Measurements from ENCODE around the gene ASB3. TPM values are rescaled to one million over a fixed set of nuclear protein-coding genes. Genes with fewer than 3 reads are reported as not detected.

Gene ASB3
- total and polyA plus RNA-seq, 2 donors (not counting 1 experiment from before 2014, with no cell fraction given) = 15.9 to 30.7 TPM

DNA sequence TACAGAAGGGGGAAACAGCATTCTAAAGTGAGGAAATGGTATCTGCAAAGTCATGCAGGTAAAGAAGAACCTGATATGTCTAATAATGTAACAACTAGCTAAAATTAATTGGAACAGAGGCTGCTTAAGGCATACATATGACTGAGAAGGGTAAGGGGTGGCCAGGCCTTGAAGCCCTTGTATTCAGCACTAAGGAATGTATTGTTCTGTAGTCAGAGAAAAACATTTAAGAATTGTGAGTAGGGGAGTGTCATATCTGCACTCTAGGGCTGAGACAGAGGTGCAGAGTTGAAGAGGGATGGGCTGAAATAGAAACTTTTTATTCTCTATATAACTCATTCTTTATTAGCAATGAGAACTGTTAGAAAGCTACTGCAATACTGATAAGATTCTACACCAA lies 164.6 kb downstream of the ASB3 start:
- no peak overlapping the region for H3K4me3 Mint-ChIP-seq
- Histone ChIP-seq H3K4me2 (replicated peaks; ENCODE audit: low read depth, low read length, poor library complexity, severe bottlenecking) (no peak overlapping the region), H2AFZ (ENCODE audit: insufficient read depth, low read depth, low read length, poor library complexity, severe bottlenecking) (no peak overlapping the region), H3K9me3 (ENCODE audit: control extremely low read depth in 1 of 3, control insufficient read depth in 2 of 3, insufficient read depth in 1 of 3, low read length in 2 of 3) (peaks cover 0 to 3% (median 0%) of the 10 kb centered on the region in 3 donors), H3K4me3 (ENCODE audit: control extremely low read depth in 1 of 5, extremely low read depth in 1 of 5, insufficient read depth in 1 of 5, low read depth in 2 of 5, low read length in 4 of 5) (no peak overlapping the region), H3K27ac (ENCODE audit: low read length in 2 of 2) (no peak overlapping the region), H3K36me3 (replicated peaks in 1 of 2; ENCODE audit: control extremely low read depth in 1 of 2, control insufficient read depth in 1 of 2, extremely low read depth in 1 of 2, insufficient read depth in 2 of 2, low read length in 1 of 2) (no peaks in the 10 kb centered on the region), H3K79me2 (ENCODE audit: control insufficient read depth, insufficient read depth, low read length) (no peaks in the 10 kb centered on the region), H4K20me1 (ENCODE audit: control insufficient read depth, insufficient read depth, low read length, poor library complexity, severe bottlenecking) (no peaks in the 10 kb centered on the region), H3K27me3 (replicated peaks in 1 of 4; ENCODE audit: control extremely low read depth in 1 of 4, control insufficient read depth in 3 of 4, insufficient read depth in 4 of 4, low read length in 3 of 4) (no peaks in the 10 kb centered on the region), H3K4me1 (ENCODE audit: control insufficient read depth in 2 of 2, insufficient read depth in 2 of 2, low read length in 2 of 2) (no peaks in the 10 kb centered on the region), H3K9ac (ENCODE audit: low read length) (no peak overlapping the region)
- H3K27me3 Mint-ChIP-seq = peaks cover 7% of the 10 kb centered on the region
- POLR2A ChIA-PET = no interaction called here
- CTCF ChIA-PET = no interaction called here
- intact Hi-C loops (cut with micrococcal nuclease) = no loop called here
- TF ChIP-seq EZH2 (IDR thresholded peaks at IDR 0.05; ENCODE audit: borderline replicate concordance, insufficient read depth, low read depth, low read length, poor library complexity, severe bottlenecking) (no peak), CTCF (IDR thresholded peaks at IDR 0.05) (no peak)
- DNase-seq = no peak
- H3K9me3 Mint-ChIP-seq (ENCODE audit: insufficient read depth) = peaks cover 3% of the 10 kb centered on the region
- ATAC-seq (ENCODE audit: low read depth) = no peak
- no peak overlapping the region for H3K27ac Mint-ChIP-seq
- no peaks in the 10 kb centered on the region for H3K4me1 Mint-ChIP-seq

DNA sequence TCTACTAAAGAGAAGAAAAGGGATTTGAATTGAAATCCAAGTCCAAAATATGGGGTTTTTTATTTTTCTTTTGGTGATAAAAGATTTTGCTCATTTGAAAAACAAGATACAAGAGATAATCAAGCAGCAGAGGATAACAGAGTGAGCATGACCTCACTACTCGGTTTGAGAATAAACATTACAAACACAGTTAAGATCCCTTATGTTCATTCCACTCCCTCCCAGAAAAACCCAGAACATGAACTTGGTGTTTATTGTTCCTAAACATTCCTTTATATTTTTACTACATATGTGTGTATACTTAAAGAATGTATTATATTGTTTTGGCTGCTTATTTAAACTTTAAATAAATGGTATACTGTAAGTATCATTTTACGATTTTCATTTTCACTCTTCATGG lies 165.8 kb downstream of the ASB3 start:
- Histone ChIP-seq H4K20me1 (ENCODE audit: control insufficient read depth, insufficient read depth, low read length, poor library complexity, severe bottlenecking) (no peaks in the 10 kb centered on the region), H3K27ac (ENCODE audit: low read length in 2 of 2) (no peak overlapping the region), H3K27me3 (replicated peaks in 1 of 4; ENCODE audit: control extremely low read depth in 1 of 4, control insufficient read depth in 3 of 4, insufficient read depth in 4 of 4, low read length in 3 of 4) (no peaks in the 10 kb centered on the region), H3K36me3 (replicated peaks in 1 of 2; ENCODE audit: control extremely low read depth in 1 of 2, control insufficient read depth in 1 of 2, extremely low read depth in 1 of 2, insufficient read depth in 2 of 2, low read length in 1 of 2) (no peaks in the 10 kb centered on the region), H3K4me1 (ENCODE audit: control insufficient read depth in 2 of 2, insufficient read depth in 2 of 2, low read length in 2 of 2) (no peaks in the 10 kb centered on the region), H2AFZ (ENCODE audit: insufficient read depth, low read depth, low read length, poor library complexity, severe bottlenecking) (no peak overlapping the region), H3K79me2 (ENCODE audit: control insufficient read depth, insufficient read depth, low read length) (no peaks in the 10 kb centered on the region), H3K9ac (ENCODE audit: low read length) (no peak overlapping the region), H3K4me2 (replicated peaks; ENCODE audit: low read depth, low read length, poor library complexity, severe bottlenecking) (no peak overlapping the region), H3K9me3 (ENCODE audit: control extremely low read depth in 1 of 3, control insufficient read depth in 2 of 3, insufficient read depth in 1 of 3, low read length in 2 of 3) (peaks cover 0 to 3% (median 0%) of the 10 kb centered on the region in 3 donors), H3K4me3 (ENCODE audit: control extremely low read depth in 1 of 5, extremely low read depth in 1 of 5, insufficient read depth in 1 of 5, low read depth in 2 of 5, low read length in 4 of 5) (no peak overlapping the region)
- DNase-seq (no peak), ATAC-seq (ENCODE audit: low read depth) (no peak)
- ChIA-PET CTCF (no interaction called here), POLR2A (no interaction called here)
- peaks cover 7% of the 10 kb centered on the region for H3K27me3 Mint-ChIP-seq
- no CpG with 5 or more reads among the region's 2 CpGs for WGBS (ENCODE audit: insufficient coverage)
- no peak overlapping the region for H3K27ac Mint-ChIP-seq
- no peaks in the 10 kb centered on the region for H3K4me1 Mint-ChIP-seq
- no peak overlapping the region for H3K4me3 Mint-ChIP-seq
- H3K9me3 Mint-ChIP-seq (ENCODE audit: insufficient read depth) = peaks cover 3% of the 10 kb centered on the region
- TF ChIP-seq EZH2 (IDR thresholded peaks at IDR 0.05; ENCODE audit: borderline replicate concordance, insufficient read depth, low read depth, low read length, poor library complexity, severe bottlenecking) (no peak), CTCF (IDR thresholded peaks at IDR 0.05) (no peak)
- intact Hi-C loops (cut with micrococcal nuclease) = no loop called here

Other genes with a start within 250 kb of the ASB3 start
- 2.1 and 3.2 TPM in 2 replicates for gene CHAC2, start 19.1 kb downstream of the ASB3 start, total RNA-seq
- gene CHAC2, start 19.1 kb downstream of the ASB3 start, polyA plus RNA-seq = 0.76 and 1.6 TPM in 2 replicates
- gene ERLEC1, start 91 bp upstream of the ASB3 start, total RNA-seq = 22.9 and 24.5 TPM in 2 replicates
- 13.7 and 20.4 TPM in 2 replicates for gene ERLEC1, start 91 bp upstream of the ASB3 start, polyA plus RNA-seq
- gene GPR75, start 73.0 kb upstream of the ASB3 start, total RNA-seq = 5.1 and 5.8 TPM in 2 replicates
- 5.9 and 7.2 TPM in 2 replicates for gene GPR75, start 73.0 kb upstream of the ASB3 start, polyA plus RNA-seq
- gene PSME4, start 184.0 kb upstream of the ASB3 start, total RNA-seq = 59.9 and 61.9 TPM in 2 replicates
- 34.5 and 36.7 TPM in 2 replicates for gene PSME4, start 184.0 kb upstream of the ASB3 start, polyA plus RNA-seq

Data from B cell (primary cell).